ENCODE measurements around the gene LRP2BP. TPM values are rescaled to one million over a fixed set of nuclear protein-coding genes. Genes with fewer than 3 reads are reported as not detected.
"Not testable (repeated sequence)": the region's sequence is repeated elsewhere in the genome, so short reads cannot be mapped to it uniquely, and the experiment has no call there.

The LRP2BP gene
- total and polyA plus RNA-seq, 4 donors: 0.09 to 0.64 (median 0.20) TPM

GRCh38 chr4:185328586-185328985, 67.1 kb downstream of the LRP2BP start:
- Histone ChIP-seq H3K36me3 (ENCODE audit: control insufficient read depth in 4 of 4, insufficient read depth in 3 of 4, low read depth in 1 of 4, low read length in 3 of 4) (peaks cover 0 to 1% (median 0%) of the 10 kb centered on the region in 4 donors), H3K27me3 (ENCODE audit: control insufficient read depth in 4 of 4, insufficient read depth in 4 of 4, low read length in 3 of 4) (no peaks in the 10 kb centered on the region), H3K4me3 (ENCODE audit: low read depth in 1 of 3, low read length in 3 of 3) (no peak overlapping the region), H3K9me3 (ENCODE audit: control insufficient read depth in 4 of 4, low read length in 3 of 4) (no peaks in the 10 kb centered on the region), H3K4me1 (ENCODE audit: control insufficient read depth in 4 of 4, insufficient read depth in 4 of 4, low read length in 3 of 4) (no peaks in the 10 kb centered on the region), H3K9ac (ENCODE audit: low read depth in 1 of 2, low read length in 2 of 2) (no peak overlapping the region), H3K27ac (ENCODE audit: low read depth in 1 of 2, low read length in 2 of 2) (no peak overlapping the region)
- 92% methylated on average over 7 of the region's 7 CpGs for WGBS
- TF ChIP-seq TAF1 (conservative IDR thresholded peaks at IDR 0.05): no peak
- no peak for DNase-seq (ENCODE audit: low spot score)

DNA sequence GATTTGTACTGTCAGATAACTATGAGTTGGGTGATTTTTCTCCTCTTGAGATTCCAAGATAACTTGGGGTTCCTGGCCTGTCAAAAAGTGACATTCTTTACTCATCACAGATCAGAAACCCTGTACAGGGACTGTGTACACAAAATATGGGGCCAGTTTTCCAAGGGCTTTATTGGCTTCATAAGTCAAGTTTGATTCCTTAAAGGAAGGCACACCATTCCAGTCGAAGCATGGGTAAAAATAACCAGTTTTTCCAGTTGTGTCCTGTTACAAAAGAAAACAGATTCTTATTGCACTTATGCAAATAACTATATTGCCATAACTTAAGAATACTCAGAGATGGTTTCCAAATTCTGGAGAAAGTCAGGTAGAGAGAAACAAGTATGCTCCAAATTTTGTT, 70.0 kb downstream of the LRP2BP start:
- H3K4me3 ChIP-seq (ENCODE audit: low read depth in 1 of 3, low read length in 3 of 3); DNase-seq (ENCODE audit: low spot score); H3K27me3 ChIP-seq (ENCODE audit: control insufficient read depth in 4 of 4, insufficient read depth in 4 of 4, low read length in 3 of 4); H3K9me3 ChIP-seq (ENCODE audit: control insufficient read depth in 4 of 4, low read length in 3 of 4); H3K36me3 ChIP-seq (ENCODE audit: control insufficient read depth in 4 of 4, insufficient read depth in 3 of 4, low read depth in 1 of 4, low read length in 3 of 4); H3K9ac ChIP-seq (ENCODE audit: low read depth in 1 of 2, low read length in 2 of 2); H3K4me1 ChIP-seq (ENCODE audit: control insufficient read depth in 4 of 4, insufficient read depth in 4 of 4, low read length in 3 of 4); H3K27ac ChIP-seq (ENCODE audit: low read depth in 1 of 2, low read length in 2 of 2): not testable (repeated sequence)
- 77% methylated on average over 1 of the region's 1 CpG for WGBS

GRCh38 chr4:185324361-185324760, 71.4 kb downstream of the LRP2BP start:
- 91% methylated on average over 6 of the region's 6 CpGs for WGBS
- H3K9ac ChIP-seq (ENCODE audit: low read depth in 1 of 2, low read length in 2 of 2); H3K27ac ChIP-seq (ENCODE audit: low read depth in 1 of 2, low read length in 2 of 2); H3K27me3 ChIP-seq (ENCODE audit: control insufficient read depth in 4 of 4, insufficient read depth in 4 of 4, low read length in 3 of 4); H3K4me3 ChIP-seq (ENCODE audit: low read depth in 1 of 3, low read length in 3 of 3); H3K36me3 ChIP-seq (ENCODE audit: control insufficient read depth in 4 of 4, insufficient read depth in 3 of 4, low read depth in 1 of 4, low read length in 3 of 4); H3K4me1 ChIP-seq (ENCODE audit: control insufficient read depth in 4 of 4, insufficient read depth in 4 of 4, low read length in 3 of 4); H3K9me3 ChIP-seq (ENCODE audit: control insufficient read depth in 4 of 4, low read length in 3 of 4); DNase-seq (ENCODE audit: low spot score): not testable (repeated sequence)

- no peaks in the 10 kb centered on the region for H3K9me3 ChIP-seq (ENCODE audit: control insufficient read depth in 4 of 4, low read length in 3 of 4)
- H3K4me1 ChIP-seq (ENCODE audit: control insufficient read depth in 4 of 4, insufficient read depth in 4 of 4, low read length in 3 of 4): no peaks in the 10 kb centered on the region
- peaks cover 0 to 2% (median under 1%) of the 10 kb centered on the region in 4 donors for H3K36me3 ChIP-seq (ENCODE audit: control insufficient read depth in 4 of 4, insufficient read depth in 3 of 4, low read depth in 1 of 4, low read length in 3 of 4)
- no peak overlapping the region for H3K4me3 ChIP-seq (ENCODE audit: low read depth in 1 of 3, low read length in 3 of 3)
- H3K27me3 ChIP-seq (ENCODE audit: control insufficient read depth in 4 of 4, insufficient read depth in 4 of 4, low read length in 3 of 4): no peaks in the 10 kb centered on the region
- no peak for DNase-seq (ENCODE audit: low spot score)
- no peak overlapping the region for H3K9ac ChIP-seq (ENCODE audit: low read depth in 1 of 2, low read length in 2 of 2)
- WGBS: 99% methylated on average over 1 of the region's 1 CpG
- H3K27ac ChIP-seq (ENCODE audit: low read depth in 1 of 2, low read length in 2 of 2): no peak overlapping the region
- TF ChIP-seq GABPA (IDR thresholded peaks at IDR 0.05 in 1 of 2, conservative IDR thresholded peaks at IDR 0.05 in 1 of 2): no peak
- TF ChIP-seq, protein P1, sequence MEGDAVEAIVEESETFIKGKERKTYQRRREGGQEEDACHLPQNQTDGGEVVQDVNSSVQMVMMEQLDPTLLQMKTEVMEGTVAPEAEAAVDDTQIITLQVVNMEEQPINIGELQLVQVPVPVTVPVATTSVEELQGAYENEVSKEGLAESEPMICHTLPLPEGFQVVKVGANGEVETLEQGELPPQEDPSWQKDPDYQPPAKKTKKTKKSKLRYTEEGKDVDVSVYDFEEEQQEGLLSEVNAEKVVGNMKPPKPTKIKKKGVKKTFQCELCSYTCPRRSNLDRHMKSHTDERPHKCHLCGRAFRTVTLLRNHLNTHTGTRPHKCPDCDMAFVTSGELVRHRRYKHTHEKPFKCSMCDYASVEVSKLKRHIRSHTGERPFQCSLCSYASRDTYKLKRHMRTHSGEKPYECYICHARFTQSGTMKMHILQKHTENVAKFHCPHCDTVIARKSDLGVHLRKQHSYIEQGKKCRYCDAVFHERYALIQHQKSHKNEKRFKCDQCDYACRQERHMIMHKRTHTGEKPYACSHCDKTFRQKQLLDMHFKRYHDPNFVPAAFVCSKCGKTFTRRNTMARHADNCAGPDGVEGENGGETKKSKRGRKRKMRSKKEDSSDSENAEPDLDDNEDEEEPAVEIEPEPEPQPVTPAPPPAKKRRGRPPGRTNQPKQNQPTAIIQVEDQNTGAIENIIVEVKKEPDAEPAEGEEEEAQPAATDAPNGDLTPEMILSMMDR (IDR thresholded peaks at IDR 0.05; ENCODE audit: low read depth, low read length, missing input control): no peak
- no peak for TF ChIP-seq SP1 (IDR thresholded peaks at IDR 0.05)
- TF ChIP-seq HNF4A (conservative IDR thresholded peaks at IDR 0.05): no peak
- TF ChIP-seq, protein P2, sequence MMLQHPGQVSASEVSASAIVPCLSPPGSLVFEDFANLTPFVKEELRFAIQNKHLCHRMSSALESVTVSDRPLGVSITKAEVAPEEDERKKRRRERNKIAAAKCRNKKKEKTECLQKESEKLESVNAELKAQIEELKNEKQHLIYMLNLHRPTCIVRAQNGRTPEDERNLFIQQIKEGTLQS (IDR thresholded peaks at IDR 0.05): no peak
- TF ChIP-seq, protein P3, sequence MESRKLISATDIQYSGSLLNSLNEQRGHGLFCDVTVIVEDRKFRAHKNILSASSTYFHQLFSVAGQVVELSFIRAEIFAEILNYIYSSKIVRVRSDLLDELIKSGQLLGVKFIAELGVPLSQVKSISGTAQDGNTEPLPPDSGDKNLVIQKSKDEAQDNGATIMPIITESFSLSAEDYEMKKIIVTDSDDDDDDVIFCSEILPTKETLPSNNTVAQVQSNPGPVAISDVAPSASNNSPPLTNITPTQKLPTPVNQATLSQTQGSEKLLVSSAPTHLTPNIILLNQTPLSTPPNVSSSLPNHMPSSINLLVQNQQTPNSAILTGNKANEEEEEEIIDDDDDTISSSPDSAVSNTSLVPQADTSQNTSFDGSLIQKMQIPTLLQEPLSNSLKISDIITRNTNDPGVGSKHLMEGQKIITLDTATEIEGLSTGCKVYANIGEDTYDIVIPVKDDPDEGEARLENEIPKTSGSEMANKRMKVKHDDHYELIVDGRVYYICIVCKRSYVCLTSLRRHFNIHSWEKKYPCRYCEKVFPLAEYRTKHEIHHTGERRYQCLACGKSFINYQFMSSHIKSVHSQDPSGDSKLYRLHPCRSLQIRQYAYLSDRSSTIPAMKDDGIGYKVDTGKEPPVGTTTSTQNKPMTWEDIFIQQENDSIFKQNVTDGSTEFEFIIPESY (IDR thresholded peaks at IDR 0.05): no peak
- no peak for TF ChIP-seq JUND (IDR thresholded peaks at IDR 0.05)
These were observed 72.1 kb downstream of the LRP2BP start for GRCh38 chr4:185323606-185324005.

Data from liver (tissue), 9 donors.